HG03432 (cell line): Measurements from ENCODE around the gene SPATA31E1.
"Not testable (repeated sequence)": the region's sequence is repeated elsewhere in the genome, so short reads cannot be mapped to it uniquely, and the experiment has no call there.

Experiments
- ATAC-seq: cut with Tn5 transposase; IDR thresholded peaks from one replicate; pipeline ENCODE4 v1.9.1; 2021; ENCODE audit warnings: mild to moderate bottlenecking, moderate library complexity; ENCODE audit not compliant: unreplicated experiment

Gene SPATA31E1

GRCh38 chr9:87919013-87919412, 36.3 kb downstream of the SPATA31E1 start:
- not testable (repeated sequence) for ATAC-seq

- not testable (repeated sequence) for ATAC-seq
Observed at GRCh38 chr9:87921561-87921960, 38.9 kb downstream of the SPATA31E1 start.

GRCh38 chr9:87923012-87923411, 40.3 kb downstream of the SPATA31E1 start:
- ATAC-seq = not testable (repeated sequence)

GRCh38 chr9:87924851-87925250, 42.2 kb downstream of the SPATA31E1 start:
- ATAC-seq = not testable (repeated sequence)

- ATAC-seq = not testable (repeated sequence)
Observed at GRCh38 chr9:87929152-87929551, 46.5 kb downstream of the SPATA31E1 start.

- not testable (repeated sequence) for ATAC-seq
Observed at GRCh38 chr9:87934444-87934843, 51.8 kb downstream of the SPATA31E1 start.

- not testable (repeated sequence) for ATAC-seq
Observed at GRCh38 chr9:87937352-87937751, 54.7 kb downstream of the SPATA31E1 start.

GRCh38 chr9:87937918-87938317, 55.2 kb downstream of the SPATA31E1 start:
- not testable (repeated sequence) for ATAC-seq

GRCh38 chr9:87938336-87938735, 55.7 kb downstream of the SPATA31E1 start:
- not testable (repeated sequence) for ATAC-seq
